PC-9 (cell line): ENCODE data around the gene EML3.

Experiments
- CTCF ChIP-seq: fragments of 200-600 bp; sonication (generic); conservative IDR thresholded peaks from 2 replicates; pipeline ENCODE4 v1.6.1; 2017; ENCODE audit warnings: mixed run types, antibody characterized with exemption, mild to moderate bottlenecking, moderate library complexity
- EZH2 ChIP-seq: fragments of 200-600 bp; sonication (generic); IDR thresholded peaks from 2 replicates; pipeline ENCODE4 v1.8.0; 2017; ENCODE audit warnings: antibody characterized with exemption, low read depth

- TF ChIP-seq CTCF (no peak), EZH2 (no peak)
These were observed 31.6 kb upstream of the EML3 start for GRCh38 chr11:62644220-62644619.
